IPS DF 4.7 (cell line): ENCODE data around the gene EEF1E1.
"Not testable (repeated sequence)": the region's sequence is repeated elsewhere in the genome, so short reads cannot be mapped to it uniquely, and the experiment has no call there.

Source experiments
- DNase-seq: peaks from one replicate; pipeline ENCODE4 v3.0.0-alpha.2; 2013; ENCODE audit warnings: low spot score; ENCODE audit errors: extremely low read depth

EEF1E1 gene

DNA sequence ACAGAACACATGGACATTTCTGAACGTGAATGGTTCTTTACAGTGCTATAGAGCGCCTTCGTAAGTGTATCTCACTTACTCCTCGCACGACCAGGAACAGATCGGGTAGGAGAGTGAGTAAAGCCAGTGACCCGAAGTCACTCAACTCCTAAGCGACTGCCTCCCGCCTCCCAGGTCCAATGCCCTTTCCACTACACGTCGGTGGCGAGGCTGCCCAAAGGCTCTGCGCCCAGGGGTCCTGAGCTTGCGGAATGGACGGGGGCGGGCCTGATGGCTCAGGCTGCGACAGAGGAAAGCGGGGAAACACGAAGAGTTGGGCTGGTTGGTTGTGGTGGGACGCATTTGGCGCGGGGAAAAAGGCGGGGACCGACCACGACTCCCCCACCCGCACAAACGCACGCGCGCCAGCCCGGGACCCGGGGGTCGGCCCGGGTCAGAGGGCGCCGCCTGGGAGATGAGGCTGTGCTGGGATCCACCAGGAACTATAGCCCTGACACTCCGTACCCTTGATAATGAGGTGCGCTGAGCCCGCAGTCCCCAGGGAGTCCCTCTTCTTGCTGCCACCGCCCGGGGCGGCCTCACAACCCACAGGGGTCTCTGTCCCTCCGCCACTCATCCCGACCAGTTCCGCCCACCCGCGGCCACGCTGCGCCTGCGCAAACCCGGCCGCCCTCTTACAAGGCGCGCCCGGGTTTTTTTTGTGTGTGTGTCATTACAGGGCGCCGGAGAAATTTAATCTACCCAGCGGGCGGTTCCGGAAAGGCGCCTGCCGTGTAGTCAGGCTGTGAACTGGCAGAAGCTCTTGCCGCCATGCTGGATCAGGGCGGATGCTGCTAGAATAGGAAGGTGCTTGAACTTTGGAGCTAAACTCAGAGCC lies 38.3 kb downstream of the EEF1E1 start, which contains the start of gene BLOC1S5:
BLOC1S5 (minus strand) TSS at position 629 of the 877 bp plus-strand sequence; CDS start at position 616, 13 bp downstream.
- peak; percentile 80 for DNase-seq

GRCh38 chr6:8061736-8062135 lies 40.6 kb downstream of the EEF1E1 start:
- DNase-seq: no peak

GRCh38 chr6:8060346-8060745 lies 42.0 kb downstream of the EEF1E1 start:
- DNase-seq: no peak

- DNase-seq: no peak
Measured at GRCh38 chr6:8059129-8059528, 43.2 kb downstream of the EEF1E1 start.

- DNase-seq: no peak
Measured at GRCh38 chr6:8057793-8058192, 44.6 kb downstream of the EEF1E1 start.

- DNase-seq: no peak
Measured at GRCh38 chr6:8057263-8057662, 45.1 kb downstream of the EEF1E1 start.

DNA sequence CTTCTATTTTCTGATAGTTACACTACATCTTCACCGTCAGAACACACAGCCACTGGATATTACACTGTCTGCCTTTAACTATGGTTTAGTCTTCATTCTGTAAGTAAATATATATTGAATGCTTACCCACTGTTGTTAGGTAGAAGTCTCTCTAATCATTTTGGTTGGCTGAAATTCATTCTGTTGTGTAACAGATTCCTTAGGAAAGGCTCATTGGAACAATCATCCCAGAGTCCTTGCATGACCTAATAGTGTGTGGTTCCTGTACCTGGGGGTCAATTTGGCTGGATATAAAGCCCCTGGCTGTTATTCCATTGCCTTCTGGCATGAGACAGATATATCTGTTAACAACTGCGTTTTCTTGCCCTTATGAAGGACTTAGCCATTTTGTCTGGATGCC lies 48.1 kb downstream of the EEF1E1 start:
- DNase-seq: no peak

DNA sequence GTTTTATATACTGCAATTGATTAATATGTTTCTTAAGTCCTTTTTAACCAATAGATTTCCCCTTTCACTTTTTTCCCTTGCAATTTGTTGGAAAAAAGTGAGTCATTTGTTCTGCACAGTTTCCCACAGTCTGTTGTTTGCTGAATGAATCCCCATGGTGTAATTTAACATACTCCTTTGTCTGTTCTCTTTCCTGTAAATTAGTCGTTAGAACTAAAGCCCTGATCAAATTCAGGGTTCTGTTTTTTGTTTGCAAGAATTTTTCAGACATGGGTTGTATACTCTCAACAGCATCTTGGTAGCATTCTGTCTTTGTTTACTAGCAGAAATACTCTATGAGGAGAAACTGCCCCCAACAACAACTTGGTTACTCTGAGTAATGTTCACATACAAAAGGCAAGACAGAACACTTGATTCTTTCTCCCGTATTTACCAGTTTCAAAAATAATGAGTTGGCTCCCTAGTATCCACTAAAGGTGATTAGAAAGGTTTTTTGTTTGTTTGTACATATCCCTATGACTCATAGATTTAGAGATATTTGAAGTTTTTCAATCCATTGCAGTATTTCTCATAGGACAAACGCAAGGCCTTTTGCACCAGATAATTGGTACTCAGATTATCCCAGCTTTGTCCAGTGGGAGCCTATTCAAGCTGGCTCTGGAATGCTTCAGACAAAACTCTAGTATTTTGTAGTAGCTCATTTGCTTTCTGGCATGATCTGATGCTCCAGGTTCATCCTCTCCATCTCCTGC lies 54.6 kb downstream of the EEF1E1 start:
- DNase-seq: no peak

GRCh38 chr6:8045769-8046168 lies 56.6 kb downstream of the EEF1E1 start:
- not testable (repeated sequence) for DNase-seq

- DNase-seq: no peak
Measured at GRCh38 chr6:8043221-8043620, 59.1 kb downstream of the EEF1E1 start.

DNA sequence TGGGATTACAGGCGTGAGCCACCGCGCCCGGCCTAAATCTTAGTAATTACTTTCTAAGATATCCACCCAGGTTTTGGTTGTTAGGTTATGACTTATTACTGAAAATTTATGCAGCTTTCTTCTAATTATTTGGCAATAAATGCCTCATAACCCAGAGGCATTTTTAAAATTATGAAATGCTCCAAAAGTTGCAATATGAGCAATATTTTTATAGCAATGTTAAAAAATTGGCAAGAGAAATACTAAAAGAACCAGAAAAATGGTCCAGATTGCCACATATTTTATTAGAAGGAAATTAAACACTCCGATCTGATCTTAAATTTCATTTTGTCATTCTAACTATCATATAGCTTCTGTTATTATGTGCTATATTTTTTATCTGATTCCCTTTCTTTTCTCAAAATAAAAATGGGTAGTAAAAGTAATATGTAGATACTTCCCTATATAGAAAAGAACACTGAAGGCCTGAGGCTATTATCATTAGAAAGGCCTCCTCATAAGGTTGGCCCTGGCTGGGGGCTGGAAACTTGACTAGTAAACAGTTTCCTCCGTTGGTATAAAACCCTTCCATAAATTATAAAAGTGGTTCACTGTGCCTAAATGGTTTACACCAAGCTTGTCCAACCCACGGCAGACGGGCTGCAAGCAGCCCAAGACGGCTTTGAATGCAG lies 60.3 kb downstream of the EEF1E1 start:
- no peak for DNase-seq

GRCh38 chr6:8034107-8034506 lies 68.2 kb downstream of the EEF1E1 start:
- not testable (repeated sequence) for DNase-seq

DNA sequence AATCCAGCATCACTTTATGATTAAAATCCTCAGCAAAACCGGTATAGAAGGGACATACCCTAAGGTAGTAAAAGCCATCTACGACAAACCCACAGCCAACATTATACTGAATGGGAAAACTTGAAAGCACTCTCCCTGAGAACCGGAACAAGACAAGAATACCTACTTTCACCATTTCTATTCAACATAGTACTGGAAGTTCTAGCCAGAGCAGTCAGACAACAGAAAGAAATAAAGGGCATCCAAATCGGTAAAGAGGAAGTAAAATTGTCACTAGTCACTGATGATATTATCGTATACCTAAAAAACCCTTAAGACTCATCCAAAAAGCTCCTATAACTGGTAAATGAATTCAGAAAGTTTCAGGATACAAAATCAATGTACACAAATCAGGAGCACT lies 71.4 kb downstream of the EEF1E1 start:
- no peak for DNase-seq
